ENCODE measurements around the gene PRICKLE2. TPM values are rescaled to one million over a fixed set of nuclear protein-coding genes. Genes with fewer than 3 reads are reported as not detected.

PRICKLE2 gene
- total and polyA plus RNA-seq, 2 donors (not counting 1 experiment from before 2014, with no cell fraction given): 14.1 to 29.4 TPM

DNA sequence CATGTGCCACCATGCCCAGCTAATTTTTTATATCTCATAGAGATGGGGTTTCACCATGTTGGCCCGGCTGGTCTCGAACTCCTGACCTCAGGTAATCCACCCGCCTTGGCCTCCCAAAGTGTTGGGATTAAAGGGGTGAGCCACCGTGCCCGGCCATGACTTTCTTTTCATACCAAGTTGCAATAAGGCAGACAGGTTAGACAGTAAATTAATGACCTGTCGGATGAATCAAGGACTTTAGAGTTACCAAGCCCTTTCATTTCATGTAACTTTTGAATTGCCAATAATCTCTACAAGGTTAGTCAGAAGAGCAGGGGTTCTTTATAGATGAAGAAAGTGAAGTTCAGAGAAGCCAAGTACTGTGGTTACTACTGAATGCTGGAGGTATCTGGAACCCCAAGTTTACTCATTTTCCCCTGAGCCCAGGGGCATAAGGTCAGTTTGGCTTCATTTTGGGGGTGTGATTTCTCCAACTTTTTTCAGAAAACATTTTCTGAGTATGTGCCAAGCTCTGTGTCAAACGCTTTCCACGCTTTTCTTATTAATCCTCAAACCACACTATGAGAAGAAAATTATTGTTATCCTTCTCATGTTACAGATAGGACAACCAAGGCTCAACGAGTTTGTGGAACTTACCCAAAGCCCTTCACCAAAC, 11.9 kb downstream of the PRICKLE2 start:
- DNase-seq (ENCODE audit: low read depth in 2 of 2): no peak
- no peak overlapping the region for H3K9ac ChIP-seq (ENCODE audit: insufficient read depth, low read length)

DNA sequence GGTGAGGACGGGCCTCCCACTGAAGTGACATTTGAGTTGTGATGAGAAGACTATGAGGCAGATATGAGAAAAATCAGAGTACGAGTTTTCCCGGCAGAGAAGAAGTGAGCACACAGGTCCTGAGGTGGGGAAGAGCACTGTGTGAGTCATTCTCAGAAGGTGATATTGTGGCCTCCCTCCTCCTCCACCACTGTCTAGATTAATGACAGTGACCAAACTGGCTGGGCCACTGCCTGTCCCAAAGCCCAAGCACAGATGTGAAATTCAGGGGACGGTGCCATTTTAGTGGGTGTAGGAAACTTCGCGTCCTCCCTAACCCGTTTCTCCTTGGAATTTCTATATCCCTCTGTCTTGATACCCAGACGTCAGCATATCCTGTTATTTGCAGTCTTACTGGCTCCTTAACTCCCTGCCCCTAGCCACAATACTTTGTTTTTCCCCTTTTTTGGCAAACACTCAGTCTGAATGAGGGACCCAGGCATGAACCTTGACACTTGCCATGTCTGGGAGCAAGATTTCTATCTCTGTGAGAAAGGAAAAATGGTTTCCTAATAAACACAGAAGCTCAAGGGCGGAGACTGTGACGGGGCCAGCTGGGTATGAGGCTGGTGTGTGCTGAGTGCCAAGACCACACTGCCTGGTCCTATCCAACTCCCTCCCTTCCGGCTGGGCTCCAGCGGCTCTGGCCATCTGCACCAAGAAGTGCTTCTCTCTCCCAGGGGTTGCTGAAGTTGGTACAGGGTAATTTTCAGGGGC, 15.2 kb downstream of the PRICKLE2 start:
- Histone ChIP-seq H3K27ac (ENCODE audit: insufficient read depth, low read length) (no peak overlapping the region), H3K79me2 (ENCODE audit: control insufficient read depth, insufficient read depth, low read length) (peaks cover 26% of the 10 kb centered on the region), H3K4me3 (replicated peaks in 1 of 4; ENCODE audit: control extremely low read depth in 1 of 4, insufficient read depth in 1 of 4, low read depth in 3 of 4, low read length in 4 of 4) (no peak overlapping the region), H3K9me3 (ENCODE audit: control insufficient read depth, insufficient read depth, low read depth, low read length) (no peaks in the 10 kb centered on the region), H2AFZ (ENCODE audit: low read length) (no peak overlapping the region), H3K4me1 (ENCODE audit: control insufficient read depth, extremely low read depth, insufficient read depth, low read length) (peaks cover 17% of the 10 kb centered on the region), H3K4me2 (ENCODE audit: extremely low read depth, insufficient read depth, low read length) (peak overlapping the region; percentile 11), H3K36me3 (ENCODE audit: control insufficient read depth, insufficient read depth, low read length) (no peaks in the 10 kb centered on the region), H3K9ac (ENCODE audit: insufficient read depth, low read length) (no peak overlapping the region), H3K27me3 (ENCODE audit: control insufficient read depth, insufficient read depth, low read length) (no peaks in the 10 kb centered on the region), H4K20me1 (ENCODE audit: control insufficient read depth, extremely low read depth, insufficient read depth, low read length) (no peaks in the 10 kb centered on the region)
- DNase-seq (ENCODE audit: low read depth in 2 of 2): peak; percentile 82 to 91
- no peak for TF ChIP-seq EZH2 (IDR thresholded peaks at IDR 0.05; ENCODE audit: low read length, missing control alignments)
- TF ChIP-seq, protein P1, sequence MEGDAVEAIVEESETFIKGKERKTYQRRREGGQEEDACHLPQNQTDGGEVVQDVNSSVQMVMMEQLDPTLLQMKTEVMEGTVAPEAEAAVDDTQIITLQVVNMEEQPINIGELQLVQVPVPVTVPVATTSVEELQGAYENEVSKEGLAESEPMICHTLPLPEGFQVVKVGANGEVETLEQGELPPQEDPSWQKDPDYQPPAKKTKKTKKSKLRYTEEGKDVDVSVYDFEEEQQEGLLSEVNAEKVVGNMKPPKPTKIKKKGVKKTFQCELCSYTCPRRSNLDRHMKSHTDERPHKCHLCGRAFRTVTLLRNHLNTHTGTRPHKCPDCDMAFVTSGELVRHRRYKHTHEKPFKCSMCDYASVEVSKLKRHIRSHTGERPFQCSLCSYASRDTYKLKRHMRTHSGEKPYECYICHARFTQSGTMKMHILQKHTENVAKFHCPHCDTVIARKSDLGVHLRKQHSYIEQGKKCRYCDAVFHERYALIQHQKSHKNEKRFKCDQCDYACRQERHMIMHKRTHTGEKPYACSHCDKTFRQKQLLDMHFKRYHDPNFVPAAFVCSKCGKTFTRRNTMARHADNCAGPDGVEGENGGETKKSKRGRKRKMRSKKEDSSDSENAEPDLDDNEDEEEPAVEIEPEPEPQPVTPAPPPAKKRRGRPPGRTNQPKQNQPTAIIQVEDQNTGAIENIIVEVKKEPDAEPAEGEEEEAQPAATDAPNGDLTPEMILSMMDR (conservative IDR thresholded peaks at IDR 0.05 in 1 of 2, IDR thresholded peaks at IDR 0.05 in 1 of 2; ENCODE audit: low read depth in 1 of 2, low read length in 2 of 2): no peak

More for the DNA sequence above, 11.9 kb downstream of the PRICKLE2 start:
- TF ChIP-seq, protein P1 (conservative IDR thresholded peaks at IDR 0.05 in 1 of 2, IDR thresholded peaks at IDR 0.05 in 1 of 2; ENCODE audit: low read depth in 1 of 2, low read length in 2 of 2): no peak
- TF ChIP-seq EZH2 (IDR thresholded peaks at IDR 0.05; ENCODE audit: low read length, missing control alignments): no peak
- Histone ChIP-seq H3K27me3 (ENCODE audit: control insufficient read depth, insufficient read depth, low read length) (no peaks in the 10 kb centered on the region), H3K27ac (ENCODE audit: insufficient read depth, low read length) (peak overlapping the region; percentile 90), H3K4me1 (ENCODE audit: control insufficient read depth, extremely low read depth, insufficient read depth, low read length) (peaks cover 28% of the 10 kb centered on the region), H3K9me3 (ENCODE audit: control insufficient read depth, insufficient read depth, low read depth, low read length) (no peaks in the 10 kb centered on the region), H3K4me2 (ENCODE audit: extremely low read depth, insufficient read depth, low read length) (peak overlapping the region; percentile 87), H3K4me3 (replicated peaks in 1 of 4; ENCODE audit: control extremely low read depth in 1 of 4, insufficient read depth in 1 of 4, low read depth in 3 of 4, low read length in 4 of 4) (peak overlapping the region in 2 of 4 experiments; percentile 44 to 68), H3K79me2 (ENCODE audit: control insufficient read depth, insufficient read depth, low read length) (peaks cover 22% of the 10 kb centered on the region), H3K36me3 (ENCODE audit: control insufficient read depth, insufficient read depth, low read length) (no peaks in the 10 kb centered on the region), H2AFZ (ENCODE audit: low read length) (no peak overlapping the region), H4K20me1 (ENCODE audit: control insufficient read depth, extremely low read depth, insufficient read depth, low read length) (no peaks in the 10 kb centered on the region)

DNA sequence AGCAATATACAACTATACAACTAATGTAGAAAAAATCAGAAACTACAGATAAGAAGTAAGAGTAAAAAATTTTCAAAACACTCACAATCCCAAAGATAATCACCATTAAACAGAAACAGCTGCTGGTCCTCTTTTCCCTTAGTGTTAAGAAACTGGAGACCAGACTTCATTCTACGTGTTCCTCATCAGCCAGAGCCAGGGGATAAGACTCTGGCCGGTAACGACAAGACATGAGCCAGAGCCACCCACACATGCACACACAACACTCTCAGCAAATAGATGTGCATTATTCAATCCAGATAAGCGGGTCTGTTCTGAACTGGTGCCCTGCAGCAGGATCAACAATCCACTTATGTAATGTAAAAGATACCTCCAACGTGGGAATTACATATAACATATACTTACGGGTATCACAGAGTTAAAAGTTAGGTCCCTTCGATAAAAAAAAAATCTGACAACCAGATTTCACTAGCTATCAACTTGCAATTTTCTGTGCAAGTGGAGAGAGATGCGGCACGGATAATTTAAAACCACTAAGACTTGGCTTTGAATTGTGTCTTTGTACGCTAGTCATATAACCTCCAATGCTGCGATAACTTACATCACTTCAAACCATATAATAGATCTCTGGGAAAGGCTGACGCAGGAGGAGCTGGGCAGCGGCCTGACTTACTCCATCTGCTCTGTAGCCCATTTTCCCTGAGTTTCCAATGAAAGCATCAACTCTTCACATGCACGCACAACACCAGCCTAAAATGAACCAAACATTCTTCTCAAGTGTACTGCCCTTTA, 17.8 kb downstream of the PRICKLE2 start:
- no peaks in the 10 kb centered on the region for H3K36me3 ChIP-seq (ENCODE audit: control insufficient read depth, insufficient read depth, low read length)
- no peak overlapping the region for H2AFZ ChIP-seq (ENCODE audit: low read length)
- no peaks in the 10 kb centered on the region for H3K9me3 ChIP-seq (ENCODE audit: control insufficient read depth, insufficient read depth, low read depth, low read length)
- no peaks in the 10 kb centered on the region for H4K20me1 ChIP-seq (ENCODE audit: control insufficient read depth, extremely low read depth, insufficient read depth, low read length)
- no peak overlapping the region for H3K9ac ChIP-seq (ENCODE audit: insufficient read depth, low read length)
- peaks cover 9% of the 10 kb centered on the region for H3K4me1 ChIP-seq (ENCODE audit: control insufficient read depth, extremely low read depth, insufficient read depth, low read length)
- peak overlapping the region; percentile 17 for H3K27ac ChIP-seq (ENCODE audit: insufficient read depth, low read length)
- H3K79me2 ChIP-seq (ENCODE audit: control insufficient read depth, insufficient read depth, low read length): peaks cover 32% of the 10 kb centered on the region
- TF ChIP-seq, protein P1 (conservative IDR thresholded peaks at IDR 0.05 in 1 of 2, IDR thresholded peaks at IDR 0.05 in 1 of 2; ENCODE audit: low read depth in 1 of 2, low read length in 2 of 2): no peak
- DNase-seq (ENCODE audit: low read depth in 2 of 2): peak; percentile 76 to 83
- no peak overlapping the region for H3K4me3 ChIP-seq (replicated peaks in 1 of 4; ENCODE audit: control extremely low read depth in 1 of 4, insufficient read depth in 1 of 4, low read depth in 3 of 4, low read length in 4 of 4)
- H3K27me3 ChIP-seq (ENCODE audit: control insufficient read depth, insufficient read depth, low read length): no peaks in the 10 kb centered on the region
- H3K4me2 ChIP-seq (ENCODE audit: extremely low read depth, insufficient read depth, low read length): peak overlapping the region; percentile 4
